ENCODE data around the gene BANP.
"Not testable (repeated sequence)": the region's sequence is repeated elsewhere in the genome, so short reads cannot be mapped to it uniquely, and the experiment has no call there.

The BANP gene

GRCh38 chr16:87998184-87998793 is 47.1 kb downstream of the BANP start:
- not testable (repeated sequence) for DNase-seq

- not testable (repeated sequence) for DNase-seq
These were observed 47.8 kb downstream of the BANP start for GRCh38 chr16:87998992-87999391.

DNA sequence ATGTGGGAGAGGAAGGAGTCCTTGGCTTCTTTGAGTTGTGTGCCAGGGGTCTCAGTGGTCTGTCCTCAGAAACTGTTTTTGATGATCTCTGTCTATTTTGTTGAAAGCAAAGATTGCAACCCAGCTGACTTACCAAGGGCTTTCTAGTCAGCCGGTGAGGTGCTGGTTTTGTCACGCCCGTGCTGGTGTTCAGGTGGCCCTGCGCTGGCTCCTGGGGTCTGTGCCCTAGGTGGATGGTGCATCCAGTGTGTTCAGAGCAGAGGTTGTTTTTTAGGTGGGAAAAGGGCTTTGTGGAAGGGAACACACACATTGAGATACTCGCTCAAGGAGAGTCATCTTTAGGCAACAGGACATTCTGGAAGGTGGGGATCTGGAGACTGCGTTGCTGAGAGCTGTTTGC is 51.0 kb downstream of the BANP start:
- no peak for DNase-seq

- no peak for DNase-seq
These were observed 51.5 kb downstream of the BANP start for GRCh38 chr16:88002749-88003148.

GRCh38 chr16:88003316-88003715 is 52.1 kb downstream of the BANP start:
- no peak for DNase-seq

GRCh38 chr16:88003736-88004135 is 52.5 kb downstream of the BANP start:
- no peak for DNase-seq

- no peak for DNase-seq
These were observed 53.2 kb downstream of the BANP start for GRCh38 chr16:88004391-88004790.

DNA sequence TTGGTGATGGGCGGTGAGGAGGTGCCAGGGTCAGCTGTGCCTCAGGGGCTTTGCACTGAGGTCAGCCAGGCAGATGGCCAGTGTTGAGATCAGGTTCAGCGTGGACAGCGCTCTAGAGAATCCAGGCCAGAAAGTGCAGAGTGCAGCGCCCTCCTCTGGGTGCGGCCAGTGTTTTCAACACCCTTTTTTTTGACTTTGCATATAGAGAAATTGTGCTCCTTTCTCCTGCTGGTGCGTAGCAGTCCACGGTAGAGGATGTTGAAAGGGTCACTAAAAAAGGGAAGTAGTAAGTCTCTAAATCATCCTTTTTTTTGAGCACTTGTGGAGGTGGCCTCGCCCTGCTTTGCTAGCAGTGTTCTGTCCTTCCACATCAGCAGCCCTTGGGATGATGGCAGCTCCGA is 53.9 kb downstream of the BANP start:
- no peak for DNase-seq

- no peak for DNase-seq
These were observed 54.7 kb downstream of the BANP start for GRCh38 chr16:88005968-88006367.

DNA sequence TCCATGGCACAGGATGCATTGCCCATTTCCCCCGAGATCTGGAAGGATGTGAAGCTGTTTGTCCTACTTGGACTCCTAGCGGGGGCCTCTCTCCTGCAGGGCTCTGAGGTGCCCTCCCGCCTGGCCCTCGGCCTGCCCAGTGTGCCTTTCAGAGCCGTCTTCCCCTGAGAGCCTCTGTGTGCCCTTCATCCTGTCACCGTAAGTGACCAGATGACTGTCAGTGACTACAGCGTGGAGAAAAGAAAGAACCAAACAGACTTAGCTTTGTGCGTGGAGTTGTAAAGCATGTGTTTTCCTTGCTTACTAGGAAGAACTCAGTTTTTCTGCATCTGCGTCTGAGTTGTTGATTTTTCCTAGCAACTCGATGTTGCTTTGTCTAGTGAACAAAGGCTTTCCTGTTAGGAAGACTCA is 56.1 kb downstream of the BANP start:
- no peak for DNase-seq

DNA sequence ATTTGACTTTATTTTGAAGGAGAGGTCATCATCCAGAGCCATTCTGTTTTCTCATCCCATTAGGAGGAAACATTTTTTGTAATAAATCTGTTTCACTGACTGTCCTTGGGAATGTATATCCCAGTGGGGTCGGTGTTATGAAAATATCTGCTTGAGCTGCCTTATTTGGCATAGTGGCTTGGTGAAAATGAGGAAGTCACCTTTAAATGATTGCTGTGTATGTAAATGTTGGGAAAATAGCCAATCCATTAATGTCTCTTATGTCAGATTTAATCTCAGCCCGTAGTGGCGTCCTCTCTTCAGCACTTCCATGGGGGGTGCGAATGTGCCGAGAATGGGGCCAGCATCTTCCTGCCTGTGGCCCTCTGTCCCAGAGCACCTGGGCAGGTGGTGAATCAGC is 57.6 kb downstream of the BANP start:
- DNase-seq, result no peak

DNA sequence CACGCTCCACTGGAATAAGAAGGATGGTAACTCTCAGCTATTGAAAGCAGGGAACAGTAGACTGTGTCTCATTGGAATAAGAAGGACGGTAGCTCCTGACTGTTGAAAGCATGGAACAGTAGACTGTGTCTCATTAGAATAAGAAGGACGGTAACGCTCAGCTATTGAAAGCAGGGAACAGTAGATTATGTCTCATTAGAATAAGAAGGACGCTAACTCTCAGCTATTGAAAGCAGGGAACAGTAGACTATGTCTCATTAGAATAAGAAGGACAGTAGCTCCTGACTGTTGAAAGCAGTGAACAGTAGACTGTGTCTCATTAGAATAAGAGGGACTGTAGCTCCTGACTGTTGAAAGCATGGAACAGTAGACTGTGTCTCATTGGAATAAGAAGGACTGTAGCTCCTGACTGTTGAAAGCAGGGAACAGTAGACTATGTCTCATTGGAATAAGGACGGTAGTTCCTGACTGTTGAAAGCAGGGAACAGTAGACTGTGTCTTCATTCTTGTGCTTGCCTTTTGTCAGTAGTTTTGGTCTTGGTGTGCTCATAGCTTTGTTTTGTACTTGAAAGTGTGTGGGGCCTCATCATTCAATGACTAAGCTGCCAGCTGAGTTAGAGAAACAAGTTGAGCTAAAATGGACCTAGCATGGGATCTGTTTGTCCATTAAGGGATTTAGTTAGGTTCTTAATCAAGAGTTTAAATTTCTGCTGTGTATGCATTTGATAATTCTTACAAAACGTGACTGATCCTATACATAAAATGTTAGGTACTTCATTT is 58.5 kb downstream of the BANP start:
- DNase-seq, result no peak

DNA sequence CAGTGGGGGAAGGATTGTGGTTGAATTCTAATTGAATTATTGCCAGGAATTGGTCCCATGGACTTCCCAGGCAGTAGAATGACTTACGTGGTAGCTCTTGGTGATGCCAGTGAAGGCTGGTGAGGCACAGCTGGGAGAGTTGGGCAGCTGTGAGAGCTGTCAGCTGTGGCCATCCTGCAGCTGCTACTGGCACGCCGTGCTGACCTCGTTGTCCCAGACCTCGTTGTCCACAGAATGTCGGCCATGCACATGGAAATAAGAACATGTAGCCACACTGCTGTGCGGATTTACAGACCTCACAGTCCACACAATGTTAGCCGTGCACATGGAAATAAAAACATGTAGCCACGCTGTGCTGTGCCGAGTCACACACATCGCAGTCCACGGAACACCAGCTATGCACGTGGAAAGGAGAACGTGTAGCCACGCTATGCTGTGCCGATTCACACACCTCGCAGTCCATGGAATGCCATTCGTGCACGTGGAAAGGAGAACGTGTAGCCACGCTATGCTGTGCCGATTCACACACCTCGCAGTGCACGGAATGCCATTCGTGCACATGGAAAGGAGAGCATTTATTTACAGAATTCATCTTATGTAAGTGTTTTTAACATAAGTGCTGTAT is 59.2 kb downstream of the BANP start:
- no peak for DNase-seq

- DNase-seq, result no peak
These were observed 59.8 kb downstream of the BANP start for GRCh38 chr16:88010968-88011483.

DNA sequence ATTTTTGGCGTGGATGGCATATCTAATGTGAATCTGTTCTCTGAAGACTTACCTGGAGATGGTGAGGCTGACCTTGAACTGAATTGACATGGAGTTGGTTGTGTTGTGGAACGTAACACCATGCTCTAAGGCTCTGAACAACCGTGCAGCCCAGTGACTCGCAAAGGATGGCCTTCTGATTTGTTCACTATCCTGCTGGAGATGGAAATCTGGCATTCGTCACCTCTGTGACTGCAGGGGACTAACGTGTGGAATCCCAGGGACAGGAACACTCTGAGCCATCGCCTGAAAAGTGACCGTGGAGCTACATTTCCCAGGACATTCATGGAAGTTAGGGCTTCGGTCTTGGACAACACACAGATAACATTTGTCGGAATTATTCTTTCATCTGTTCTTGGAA is 61.1 kb downstream of the BANP start:
- DNase-seq, result no peak

GRCh38 chr16:88013091-88013609 is 61.9 kb downstream of the BANP start:
- no peak for DNase-seq

DNA sequence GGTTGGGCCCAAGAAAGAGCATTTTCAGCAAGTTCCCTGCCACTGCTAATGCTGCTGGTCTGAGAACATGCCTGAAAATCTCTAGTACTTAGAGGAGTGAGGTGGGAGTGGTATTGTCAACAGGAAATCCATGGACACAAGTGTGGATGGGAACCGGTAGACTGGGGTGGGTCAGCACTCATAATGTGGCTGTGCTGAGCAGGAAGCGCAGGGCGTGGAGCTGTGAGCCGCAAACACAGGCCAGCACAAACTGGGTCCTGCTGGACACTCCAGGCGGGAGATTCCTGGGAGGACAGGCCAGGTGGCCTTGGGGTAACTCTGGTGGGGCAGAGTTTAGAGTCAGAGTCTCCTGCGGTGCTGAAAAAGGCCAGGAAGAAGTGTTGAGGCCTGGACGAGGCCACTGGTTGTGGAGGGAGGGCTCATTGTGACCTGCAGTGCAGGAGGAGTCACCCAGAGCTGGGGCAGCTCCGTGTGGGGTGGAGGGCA is 62.6 kb downstream of the BANP start:
- DNase-seq, result no peak

DNA sequence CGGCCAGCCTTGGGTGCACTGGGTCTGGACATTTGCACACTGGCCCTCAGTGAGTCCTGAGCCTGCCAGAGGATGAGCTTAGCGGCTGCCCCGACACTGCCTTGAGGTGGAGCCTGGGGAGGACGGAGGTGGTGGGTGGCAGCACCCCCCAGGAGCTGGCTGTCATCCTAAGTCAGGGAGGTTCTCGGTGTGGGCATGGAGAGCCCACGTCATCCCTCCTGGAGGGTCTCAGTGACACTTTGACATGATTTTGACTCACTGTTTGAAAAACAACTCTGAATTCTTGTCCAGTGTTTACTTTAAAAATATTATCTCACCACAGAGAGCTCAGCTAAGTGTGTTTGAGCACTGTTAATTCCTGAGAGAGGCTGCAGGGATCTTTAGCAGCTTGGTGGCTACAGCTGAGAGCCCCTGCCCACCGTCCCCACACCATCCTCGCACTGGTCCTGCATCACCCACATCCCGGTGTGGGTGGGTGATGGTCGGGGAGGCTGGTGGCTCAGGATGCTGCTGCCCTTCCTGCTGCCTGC is 63.1 kb downstream of the BANP start:
- DNase-seq, result no peak

- no peak for DNase-seq
These were observed 63.9 kb downstream of the BANP start for GRCh38 chr16:88014954-88015805.

DNA sequence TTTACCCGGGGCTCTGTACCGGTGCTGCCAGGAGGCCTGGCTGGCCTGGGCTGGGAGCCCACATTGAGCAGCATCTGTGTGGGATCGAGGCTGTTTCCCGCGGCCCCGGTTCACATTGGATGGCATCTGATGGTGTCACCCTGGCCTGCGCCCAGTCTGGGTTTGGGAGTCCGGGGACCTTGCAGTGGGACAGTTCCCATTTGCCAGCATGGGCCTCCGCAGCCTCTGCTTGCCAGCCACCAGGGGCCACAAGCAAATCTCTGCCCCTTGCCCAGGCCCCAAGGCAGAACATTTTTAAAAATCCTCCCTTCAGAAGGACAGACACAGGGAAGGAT is 64.5 kb downstream of the BANP start:
- DNase-seq, result no peak

- DNase-seq, result not testable (repeated sequence)
These were observed 65.2 kb downstream of the BANP start for GRCh38 chr16:88016386-88016785.

DNA sequence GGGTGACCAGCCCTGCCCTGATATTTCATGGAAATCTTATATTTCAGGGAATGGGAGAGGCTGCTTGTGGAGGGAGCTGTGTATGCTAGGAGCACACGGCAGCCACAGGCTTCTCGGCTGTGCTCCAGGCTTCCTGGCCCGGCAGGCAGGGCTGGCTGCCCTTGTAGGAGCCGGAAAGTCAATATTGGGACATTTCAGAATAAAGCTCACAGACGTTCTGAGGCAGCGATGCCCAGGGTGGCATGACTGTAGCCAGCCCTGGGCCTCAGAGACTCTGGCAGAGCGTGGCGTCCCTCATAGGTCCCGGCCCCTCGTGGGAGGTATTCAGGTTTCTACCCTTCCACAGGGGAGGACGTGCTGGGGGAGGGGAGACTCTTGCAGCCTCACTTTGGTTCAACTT is 65.7 kb downstream of the BANP start:
- no peak for DNase-seq
